Bronchial epithelial cell (primary cell): ENCODE measurements around the gene TMOD2. TPM values are rescaled to one million over a fixed set of nuclear protein-coding genes. Genes with fewer than 3 reads are reported as not detected.

Experiments used
- DNase-seq: peaks from one replicate; pipeline ENCODE4 v3.0.0-alpha.2; 2010; ENCODE audit warnings: low read depth
- FAIRE-seq: peaks from 2 replicates; lab custom pipeline; 2011; peaks lifted over from hg19 to GRCh38; lab: Jason Lieb, UNC
- H3K27me3 ChIP-seq: 2 replicates; pipeline ENCODE4 v1.5.1; 2011; ENCODE audit warnings: low read length; ENCODE audit not compliant: control insufficient read depth, insufficient read depth
- H3K36me3 ChIP-seq: 2 replicates; pipeline ENCODE4 v1.5.1; 2011; ENCODE audit warnings: low read length; ENCODE audit not compliant: control insufficient read depth, insufficient read depth
- H3K4me3 ChIP-seq: 2 replicates; pipeline ENCODE4 v1.5.1; 2011; ENCODE audit warnings: mild to moderate bottlenecking, low read depth, low read length, control low read depth
- total RNA-seq: library from RNA; depleted of rRNA; stranded (reverse); fragments of >200 nt; gene quantifications from 2 replicates; pipeline ENCODE4 v1.2.1, GENCODE V29; 2014
- TF ChIP-seq, protein P1 (sequence below): IDR thresholded peaks from 2 replicates; pipeline ENCODE4 v1.5.1; 2011; ENCODE audit warnings: mild to moderate bottlenecking, moderate library complexity, low read length, control low read depth, inconsistent platforms; ENCODE audit not compliant: insufficient read depth, severe bottlenecking

Gene TMOD2
- total RNA-seq, 1 donor from 2014 or later, result 2.1 TPM

DNA sequence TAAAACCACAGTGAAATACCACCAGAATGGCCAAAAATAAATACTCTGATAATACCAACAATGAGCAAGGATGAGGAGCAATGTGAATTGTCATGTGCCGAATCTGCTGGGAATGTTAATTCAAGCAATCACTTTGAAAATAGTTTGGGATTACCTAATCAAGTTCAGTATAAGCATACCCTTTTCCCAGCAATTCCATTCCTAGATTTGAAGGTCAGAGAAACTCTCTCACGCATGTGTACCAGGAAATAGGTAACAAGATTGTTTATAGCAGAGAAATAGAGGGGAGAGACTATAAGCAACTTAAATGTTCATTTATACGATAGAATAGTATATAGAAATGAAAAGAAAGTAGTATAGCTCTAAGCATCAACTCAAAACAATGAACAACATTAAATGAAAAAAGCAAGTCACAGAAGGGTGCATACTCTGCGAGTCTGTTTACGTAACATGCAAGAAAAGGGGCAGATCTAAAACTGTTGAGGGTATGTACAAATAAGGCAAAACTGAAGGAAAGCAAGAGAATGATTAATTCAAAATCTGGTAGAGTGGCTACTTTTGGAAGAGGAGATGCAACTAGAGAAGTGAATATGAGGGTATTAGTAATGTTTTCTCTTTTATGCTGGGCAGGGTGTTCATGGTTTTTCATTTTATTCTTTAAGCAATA, 105.5 kb downstream of the TMOD2 start:
- no peaks in the 10 kb centered on the region for H3K27me3 ChIP-seq
- TF ChIP-seq, protein P1, sequence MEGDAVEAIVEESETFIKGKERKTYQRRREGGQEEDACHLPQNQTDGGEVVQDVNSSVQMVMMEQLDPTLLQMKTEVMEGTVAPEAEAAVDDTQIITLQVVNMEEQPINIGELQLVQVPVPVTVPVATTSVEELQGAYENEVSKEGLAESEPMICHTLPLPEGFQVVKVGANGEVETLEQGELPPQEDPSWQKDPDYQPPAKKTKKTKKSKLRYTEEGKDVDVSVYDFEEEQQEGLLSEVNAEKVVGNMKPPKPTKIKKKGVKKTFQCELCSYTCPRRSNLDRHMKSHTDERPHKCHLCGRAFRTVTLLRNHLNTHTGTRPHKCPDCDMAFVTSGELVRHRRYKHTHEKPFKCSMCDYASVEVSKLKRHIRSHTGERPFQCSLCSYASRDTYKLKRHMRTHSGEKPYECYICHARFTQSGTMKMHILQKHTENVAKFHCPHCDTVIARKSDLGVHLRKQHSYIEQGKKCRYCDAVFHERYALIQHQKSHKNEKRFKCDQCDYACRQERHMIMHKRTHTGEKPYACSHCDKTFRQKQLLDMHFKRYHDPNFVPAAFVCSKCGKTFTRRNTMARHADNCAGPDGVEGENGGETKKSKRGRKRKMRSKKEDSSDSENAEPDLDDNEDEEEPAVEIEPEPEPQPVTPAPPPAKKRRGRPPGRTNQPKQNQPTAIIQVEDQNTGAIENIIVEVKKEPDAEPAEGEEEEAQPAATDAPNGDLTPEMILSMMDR, result no peak
- no peak overlapping the region for H3K4me3 ChIP-seq
- no peak for DNase-seq
- FAIRE-seq, result no peak
- peaks cover 2% of the 10 kb centered on the region for H3K36me3 ChIP-seq

GRCh38 chr15:51861557-51862359, 110.4 kb downstream of the TMOD2 start:
- no peak for FAIRE-seq
- no peak overlapping the region for H3K4me3 ChIP-seq
- H3K27me3 ChIP-seq, result no peaks in the 10 kb centered on the region
- peaks cover 7% of the 10 kb centered on the region for H3K36me3 ChIP-seq
- TF ChIP-seq, protein P1, result no peak
- DNase-seq, result peak; percentile 67

DNA sequence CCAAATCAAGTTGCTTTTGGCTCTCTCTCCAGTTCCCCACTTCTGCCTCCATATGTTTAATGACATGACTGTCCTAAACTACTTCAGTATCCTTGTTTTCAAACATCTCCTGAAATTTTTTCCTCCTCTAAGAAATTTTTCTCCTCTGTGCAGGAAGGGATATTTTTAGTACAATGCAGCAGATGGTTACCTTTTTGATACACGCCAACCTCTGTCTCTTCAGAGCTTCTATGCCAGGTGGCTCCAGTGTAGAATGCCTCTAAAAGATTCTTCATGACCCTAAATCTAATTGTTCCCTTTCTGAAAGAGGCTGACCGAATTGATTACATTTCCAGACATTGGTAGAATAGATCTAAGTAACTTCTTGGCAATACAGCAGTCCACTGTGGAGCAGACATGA, 111.7 kb downstream of the TMOD2 start:
- TF ChIP-seq, protein P1, result no peak
- Histone ChIP-seq H3K27me3 (no peaks in the 10 kb centered on the region), H3K36me3 (peaks cover 9% of the 10 kb centered on the region), H3K4me3 (no peak overlapping the region)
- DNase-seq (no peak), FAIRE-seq (no peak)

DNA sequence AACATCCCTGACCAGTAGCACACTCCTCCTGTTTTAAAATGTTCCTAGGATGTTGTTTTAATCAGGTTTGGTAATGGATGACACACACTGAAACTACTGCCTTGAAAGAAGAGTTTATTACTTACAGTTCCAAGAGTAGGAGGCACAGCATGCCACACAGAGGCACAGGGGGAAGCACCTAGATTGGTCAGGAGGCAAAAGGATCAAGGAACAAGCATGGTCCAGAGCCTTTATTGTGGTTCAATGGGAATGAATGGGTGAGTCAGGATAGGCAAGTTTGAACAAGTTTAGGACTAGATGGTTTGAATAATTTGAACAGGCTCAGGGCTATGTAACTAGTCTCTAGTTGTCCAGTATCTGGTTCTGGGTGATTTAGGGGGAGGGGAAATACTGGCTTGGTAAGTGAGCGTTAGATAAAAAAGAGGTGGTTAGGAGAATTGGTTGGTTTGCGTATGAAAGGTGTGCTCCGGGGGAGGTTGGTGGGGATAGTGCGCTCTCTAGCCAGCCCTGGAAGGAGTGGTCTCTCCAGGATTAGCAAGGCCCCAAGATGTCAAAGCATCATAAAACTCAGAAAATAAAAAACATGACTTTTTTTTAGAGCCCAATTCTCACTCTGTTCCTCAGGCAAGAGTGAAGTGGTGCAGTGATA, 113.1 kb downstream of the TMOD2 start:
- Histone ChIP-seq H3K4me3 (no peak overlapping the region), H3K27me3 (no peaks in the 10 kb centered on the region), H3K36me3 (peaks cover 8% of the 10 kb centered on the region)
- TF ChIP-seq, protein P1, result no peak
- DNase-seq (peak; percentile 100), FAIRE-seq (peak; percentile 75)

DNA sequence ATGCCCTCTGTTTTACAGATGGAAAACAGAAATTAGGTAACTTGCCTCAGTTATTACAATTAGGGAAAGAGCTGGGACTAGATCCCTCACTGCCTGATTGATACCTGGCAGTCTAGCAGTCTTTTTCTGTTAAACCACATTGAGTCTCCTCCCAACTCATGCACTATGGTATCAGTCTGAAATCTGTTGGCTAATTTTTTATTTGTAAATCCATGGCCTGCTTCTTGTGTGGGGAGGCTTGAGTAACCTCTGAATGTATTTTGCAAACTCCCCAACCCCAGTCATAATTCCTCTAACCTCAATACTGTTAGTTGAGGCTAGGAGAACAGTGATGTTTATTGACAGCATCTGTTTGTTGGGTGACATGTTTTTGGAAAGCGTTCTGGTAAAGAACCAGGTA, 113.9 kb downstream of the TMOD2 start:
- FAIRE-seq, result no peak
- no peak for DNase-seq
- TF ChIP-seq, protein P1, result no peak
- Histone ChIP-seq H3K36me3 (peaks cover 7% of the 10 kb centered on the region), H3K27me3 (no peaks in the 10 kb centered on the region), H3K4me3 (no peak overlapping the region)

Other genes starting within 250 kb of the TMOD2 start
- 14.5 and 16.1 TPM in 2 replicates for gene DMXL2, start 128.8 kb upstream of the TMOD2 start, total RNA-seq
- not detected in 2 replicates for gene SCG3, start 70.1 kb upstream of the TMOD2 start, total RNA-seq
- gene LYSMD2, start 13.9 kb upstream of the TMOD2 start, total RNA-seq, result 2.4 and 4.2 TPM in 2 replicates
- 80.3 and 99.5 TPM in 2 replicates for gene TMOD3, start 78.1 kb downstream of the TMOD2 start, total RNA-seq
- gene LEO1, start 220.2 kb downstream of the TMOD2 start, total RNA-seq, result 21.9 and 41.2 TPM in 2 replicates